Fibroblast of lung (primary cell): ENCODE results near the gene ATP8A2. TPM values are rescaled to one million over a fixed set of nuclear protein-coding genes. Genes with fewer than 3 reads are reported as not detected.

ENCODE experiments used
- DNase-seq, 2 donors: peaks; one replicate each; pipeline versions ENCODE4 v3.0.0 to v3.0.0-alpha.2; 2010; ENCODE audit warnings: low read depth in 2 of 2
- H2AFZ ChIP-seq: 2 replicates; pipeline ENCODE4 v1.5.1; 2012; ENCODE audit warnings: low read length, control low read depth, inconsistent platforms
- H3K27ac ChIP-seq: 2 replicates; pipeline ENCODE4 v1.5.1; 2011; ENCODE audit warnings: low read length, control low read depth; ENCODE audit not compliant: insufficient read depth
- H3K27me3 ChIP-seq: 2 replicates; pipeline ENCODE4 v1.5.1; 2011; ENCODE audit warnings: mild to moderate bottlenecking, low read length; ENCODE audit not compliant: control insufficient read depth, insufficient read depth
- H3K36me3 ChIP-seq: 2 replicates; pipeline ENCODE4 v1.5.1; 2011; ENCODE audit warnings: low read length; ENCODE audit not compliant: control insufficient read depth, insufficient read depth
- H3K4me1 ChIP-seq: 2 replicates; pipeline ENCODE4 v1.5.1; 2011; ENCODE audit warnings: low read length; ENCODE audit not compliant: control insufficient read depth, insufficient read depth; ENCODE audit errors: extremely low read depth
- H3K4me2 ChIP-seq: 2 replicates; pipeline ENCODE4 v1.5.1; 2011; ENCODE audit warnings: low read length, control low read depth; ENCODE audit not compliant: insufficient read depth; ENCODE audit errors: extremely low read depth
- H3K4me3 ChIP-seq, 4 experiments: fragments of 200-600 bp in 1 of 4; sonication (generic) in 1 of 4; replicated peaks in 1 of 4; 2 replicates each; pipeline ENCODE4 v1.5.1; 2011 to 2016; ENCODE audit warnings: low read length in 4 of 4, low read depth in 3 of 4, mild to moderate bottlenecking in 3 of 4, control low read depth in 2 of 4, inconsistent platforms in 1 of 4, mixed read lengths in 1 of 4; ENCODE audit not compliant: insufficient read depth in 1 of 4; ENCODE audit errors: control extremely low read depth in 1 of 4
- H3K79me2 ChIP-seq: 2 replicates; pipeline ENCODE4 v1.5.1; 2012; ENCODE audit warnings: mild to moderate bottlenecking, low read length, inconsistent platforms; ENCODE audit not compliant: control insufficient read depth, insufficient read depth
- H3K9ac ChIP-seq: 2 replicates; pipeline ENCODE4 v1.5.1; 2011; ENCODE audit warnings: mild to moderate bottlenecking, low read length, control low read depth; ENCODE audit not compliant: insufficient read depth
- H3K9me3 ChIP-seq: 2 replicates; pipeline ENCODE4 v1.5.1; 2012; ENCODE audit warnings: low read depth, low read length; ENCODE audit not compliant: control insufficient read depth, insufficient read depth
- H4K20me1 ChIP-seq: 2 replicates; pipeline ENCODE4 v1.5.1; 2011; ENCODE audit warnings: low read length; ENCODE audit not compliant: control insufficient read depth, insufficient read depth; ENCODE audit errors: extremely low read depth
- CTCF ChIP-seq, 2 donors: IDR thresholded peaks in 1 of 2; conservative IDR thresholded peaks in 1 of 2; 1 replicate in 1 of 2; 2 replicates in 1 of 2; pipeline ENCODE4 v1.5.1; 2011 to 2012; ENCODE audit warnings: low read length in 2 of 2, control low read depth in 1 of 2, inconsistent platforms in 1 of 2, low read depth in 1 of 2, mild to moderate bottlenecking in 1 of 2
- EZH2 ChIP-seq: IDR thresholded peaks from 2 replicates; pipeline ENCODE4 v1.5.1; 2012; ENCODE audit warnings: low read length, control low read depth, mild to moderate bottlenecking; ENCODE audit errors: missing control alignments
- polyA plus RNA-seq, 2 donors: library from polyadenylated mRNA; depleted of rRNA in 1 of 2; stranded (reverse) in 1 of 2; unstranded in 1 of 2; fragments of >200 nt; gene quantifications; 2 replicates each; pipeline ENCODE4 v1.2.1, GENCODE V29; 2011 to 2012; ENCODE audit warnings: missing spikeins in 1 of 2
- total RNA-seq: library from RNA; depleted of rRNA; stranded (reverse); fragments of >200 nt; gene quantifications from 2 replicates; pipeline ENCODE4 v1.2.1, GENCODE V29; 2014

Gene ATP8A2
- total and polyA plus RNA-seq, 2 donors (not counting 1 experiment from before 2014, with no cell fraction given) = under 0.01 to 0.01 TPM

- Histone ChIP-seq H3K27me3 (peaks cover 7% of the 10 kb centered on the region), H4K20me1 (no peaks in the 10 kb centered on the region), H3K9me3 (no peaks in the 10 kb centered on the region), H2AFZ (no peak overlapping the region), H3K4me1 (no peaks in the 10 kb centered on the region), H3K9ac (no peak overlapping the region), H3K4me2 (no peak overlapping the region), H3K36me3 (no peaks in the 10 kb centered on the region), H3K4me3 (no peak overlapping the region), H3K27ac (no peak overlapping the region), H3K79me2 (no peaks in the 10 kb centered on the region)
- DNase-seq = no peak
- TF ChIP-seq EZH2 = no peak
Observed at GRCh38 chr13:25765266-25765665, 393.5 kb downstream of the ATP8A2 start.

- peaks cover 7% of the 10 kb centered on the region for H3K27me3 ChIP-seq
- no peak overlapping the region for H3K9ac ChIP-seq
- H3K4me3 ChIP-seq = no peak overlapping the region
- no peak for DNase-seq
- no peaks in the 10 kb centered on the region for H3K4me1 ChIP-seq
- no peaks in the 10 kb centered on the region for H3K9me3 ChIP-seq
- H2AFZ ChIP-seq = no peak overlapping the region
- no peaks in the 10 kb centered on the region for H4K20me1 ChIP-seq
- H3K27ac ChIP-seq = no peak overlapping the region
- H3K79me2 ChIP-seq = no peaks in the 10 kb centered on the region
- TF ChIP-seq CTCF (conservative IDR thresholded peaks at IDR 0.05 in 1 of 2, IDR thresholded peaks at IDR 0.05 in 1 of 2; ENCODE audit: low read depth in 1 of 2, low read length in 2 of 2) (no peak), EZH2 (no peak)
- no peak overlapping the region for H3K4me2 ChIP-seq
- no peaks in the 10 kb centered on the region for H3K36me3 ChIP-seq
Observed at GRCh38 chr13:25766576-25766975, 394.8 kb downstream of the ATP8A2 start.

- Histone ChIP-seq H3K27me3 (peaks cover 7% of the 10 kb centered on the region), H3K4me1 (no peaks in the 10 kb centered on the region), H4K20me1 (no peaks in the 10 kb centered on the region), H2AFZ (no peak overlapping the region), H3K4me3 (no peak overlapping the region), H3K79me2 (no peaks in the 10 kb centered on the region), H3K36me3 (no peaks in the 10 kb centered on the region), H3K9me3 (no peaks in the 10 kb centered on the region), H3K27ac (no peak overlapping the region), H3K4me2 (no peak overlapping the region), H3K9ac (no peak overlapping the region)
- DNase-seq = no peak
- no peak for TF ChIP-seq EZH2
- TF ChIP-seq CTCF (conservative IDR thresholded peaks at IDR 0.05 in 1 of 2, IDR thresholded peaks at IDR 0.05 in 1 of 2; ENCODE audit: low read depth in 1 of 2, low read length in 2 of 2) = no peak
Observed at GRCh38 chr13:25766991-25767390, 395.2 kb downstream of the ATP8A2 start.
